ENCODE results near the gene TDG.

DNA sequence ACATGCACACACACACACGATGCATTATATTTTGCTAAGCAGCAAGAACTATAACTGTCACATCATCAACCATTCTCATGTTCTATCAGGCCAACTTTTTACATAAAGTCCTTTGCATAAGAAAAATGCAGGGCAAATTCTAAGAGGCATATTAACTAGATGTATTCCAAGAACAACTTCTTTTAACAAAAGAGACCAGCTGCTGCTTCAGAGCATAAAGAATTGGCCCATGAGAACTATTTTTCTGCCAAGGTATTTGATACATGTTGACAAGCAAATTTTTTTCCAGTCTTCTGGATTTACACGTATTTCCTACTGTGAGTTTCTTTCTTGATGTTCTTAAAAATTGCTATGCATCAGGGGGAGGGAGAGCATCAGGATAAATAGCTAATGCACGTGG, 57.1 kb downstream of the TDG start:
- TF ChIP-seq EZH2 (IDR thresholded peaks at IDR 0.05; ENCODE audit: borderline replicate concordance, low read length) (no peak), CTCF (IDR thresholded peaks at IDR 0.05; ENCODE audit: low read length) (no peak)
